Liver (tissue), 9 donors: ENCODE results near the gene SEMA3C. TPM values are rescaled to one million over a fixed set of nuclear protein-coding genes. Genes with fewer than 3 reads are reported as not detected.

Experiments used
- DNase-seq: peaks from one replicate; pipeline ENCODE4 v3.0.0-alpha.2; 2017; ENCODE audit warnings: low spot score
- H3K27ac ChIP-seq, 2 donors: one replicate each; pipeline ENCODE4 v1.7.0; 2013; ENCODE audit warnings: inconsistent platforms in 2 of 2, low read length in 2 of 2, control low read depth in 1 of 2, low read depth in 1 of 2, mild to moderate bottlenecking in 1 of 2
- H3K27me3 ChIP-seq, 4 donors: one replicate each; pipeline versions ENCODE4 v1.6.1 to v1.7.0; 2013; ENCODE audit warnings: low read length in 3 of 4, inconsistent platforms in 1 of 4, mild to moderate bottlenecking in 1 of 4, moderate library complexity in 1 of 4; ENCODE audit not compliant: control insufficient read depth in 4 of 4, insufficient read depth in 4 of 4
- H3K36me3 ChIP-seq, 4 donors: one replicate each; pipeline versions ENCODE4 v1.6.1 to v1.7.0; 2013; ENCODE audit warnings: low read length in 3 of 4, mild to moderate bottlenecking in 3 of 4, low read depth in 1 of 4, moderate library complexity in 1 of 4; ENCODE audit not compliant: control insufficient read depth in 4 of 4, insufficient read depth in 3 of 4
- H3K4me1 ChIP-seq, 4 donors: one replicate each; pipeline versions ENCODE4 v1.6.1 to v1.7.0; 2013; ENCODE audit warnings: low read length in 3 of 4, mild to moderate bottlenecking in 3 of 4, moderate library complexity in 1 of 4; ENCODE audit not compliant: control insufficient read depth in 4 of 4, insufficient read depth in 4 of 4
- H3K4me3 ChIP-seq, 3 donors: one replicate each; pipeline versions ENCODE4 v1.6.1 to v1.7.0; 2013; ENCODE audit warnings: low read length in 3 of 3, control low read depth in 1 of 3, low read depth in 1 of 3, mild to moderate bottlenecking in 1 of 3
- H3K9ac ChIP-seq, 2 donors: one replicate each; pipeline ENCODE4 v1.7.0; 2013; ENCODE audit warnings: low read length in 2 of 2, mild to moderate bottlenecking in 2 of 2, moderate library complexity in 2 of 2, control low read depth in 1 of 2, low read depth in 1 of 2
- H3K9me3 ChIP-seq, 4 donors: one replicate each; pipeline versions ENCODE4 v1.6.1 to v1.7.0; 2013; ENCODE audit warnings: low read length in 3 of 4; ENCODE audit not compliant: control insufficient read depth in 4 of 4
- CTCF ChIP-seq: fragments of 150-350 bp; IDR thresholded peaks from 2 replicates; pipeline ENCODE4 v1.5.1; 2017; ENCODE audit warnings: improper control_type of control experiment, low read depth, low read length; ENCODE audit not compliant: missing input control
- FOXA1 ChIP-seq: IDR thresholded peaks from 2 replicates; pipeline ENCODE4 v1.6.1; 2016; ENCODE audit warnings: antibody characterized with exemption
- FOXA2 ChIP-seq: IDR thresholded peaks from 2 replicates; pipeline ENCODE4 v1.6.1; 2016; ENCODE audit warnings: antibody characterized with exemption
- GABPA ChIP-seq, 2 donors: IDR thresholded peaks in 1 of 2; conservative IDR thresholded peaks in 1 of 2; 2 replicates each; pipeline ENCODE4 v1.6.1; 2016; ENCODE audit warnings: antibody characterized with exemption in 2 of 2, mild to moderate bottlenecking in 1 of 2, moderate library complexity in 1 of 2
- HNF4A ChIP-seq, 2 donors: conservative IDR thresholded peaks; 2 replicates each; pipeline ENCODE4 v1.6.1; 2016; ENCODE audit warnings: antibody characterized with exemption in 2 of 2, mild to moderate bottlenecking in 2 of 2
- HNF4G ChIP-seq: IDR thresholded peaks from 2 replicates; pipeline ENCODE4 v1.6.1; 2016; ENCODE audit warnings: antibody characterized with exemption
- MAX ChIP-seq: IDR thresholded peaks from 2 replicates; pipeline ENCODE4 v1.6.1; 2016; ENCODE audit warnings: antibody characterized with exemption
- NR2F2 ChIP-seq: IDR thresholded peaks from 2 replicates; pipeline ENCODE4 v1.6.1; 2016; ENCODE audit warnings: antibody characterized with exemption
- RAD21 ChIP-seq, 2 donors: IDR thresholded peaks; 2 replicates each; pipeline ENCODE4 v1.6.1; 2016; ENCODE audit warnings: antibody characterized with exemption in 2 of 2, mild to moderate bottlenecking in 2 of 2
- REST ChIP-seq: IDR thresholded peaks from 2 replicates; pipeline ENCODE4 v1.6.1; 2016; ENCODE audit warnings: antibody characterized with exemption, mild to moderate bottlenecking
- RXRA ChIP-seq, 2 donors: IDR thresholded peaks; 2 replicates each; pipeline ENCODE4 v1.6.1; 2017 to 2018; ENCODE audit warnings: antibody characterized with exemption in 2 of 2, mild to moderate bottlenecking in 1 of 2
- SP1 ChIP-seq: IDR thresholded peaks from 2 replicates; pipeline ENCODE4 v1.6.1; 2018; ENCODE audit warnings: antibody characterized with exemption, mild to moderate bottlenecking
- TAF1 ChIP-seq: conservative IDR thresholded peaks from 2 replicates; pipeline ENCODE4 v1.6.1; 2016; ENCODE audit warnings: antibody characterized with exemption, mild to moderate bottlenecking
- YY1 ChIP-seq: IDR thresholded peaks from 2 replicates; pipeline ENCODE4 v1.6.1; 2016; ENCODE audit warnings: antibody characterized with exemption, mild to moderate bottlenecking
- ZBTB33 ChIP-seq: IDR thresholded peaks from 2 replicates; pipeline ENCODE4 v1.6.1; 2016; ENCODE audit warnings: antibody characterized with exemption
- WGBS: extraction: QIAGEN DNeasy Blood & Tissue Kit; methylation state at CpG from one replicate; pipeline ENCODE4 v1.1.7; 2013; 5-methylcytosine and 5-hydroxymethylcytosine counted together
- polyA plus RNA-seq, 2 donors: library from polyadenylated mRNA; stranded (reverse) in 1 of 2; unstranded in 1 of 2; fragments of 200-250 nt in 1 of 2; fragments of >200 nt in 1 of 2; fragmentation: Nextera tagmentation in 1 of 2; extraction: Ambion mirVana in 1 of 2; gene quantifications; one replicate each; pipeline versions ENCODE4 v1.2.1 to v1.2.3, GENCODE V29; 2013 to 2015
- total RNA-seq, 2 donors: library from RNA; depleted of rRNA; stranded (reverse); fragments of >200 nt; gene quantifications; one replicate each; pipeline ENCODE4 v1.2.3, GENCODE V29; 2014
- donor health status: healthy.
- donor health status: healthy.
- donor health status: healthy.
- donor health status: healthy.
- donor health status: healthy.

The SEMA3C gene
- total and polyA plus RNA-seq, 4 donors, result 0.20 to 1.8 (median 0.64) TPM

- Histone ChIP-seq H3K27me3 (no peaks in the 10 kb centered on the region), H3K4me3 (no peak overlapping the region), H3K4me1 (no peaks in the 10 kb centered on the region), H3K9me3 (no peaks in the 10 kb centered on the region), H3K27ac (no peak overlapping the region), H3K36me3 (no peaks in the 10 kb centered on the region), H3K9ac (no peak overlapping the region)
- TF ChIP-seq YY1, result no peak
- TF ChIP-seq REST, result no peak
- TF ChIP-seq FOXA1, result no peak
- no peak for TF ChIP-seq RAD21 (IDR thresholded peaks at IDR 0.05)
- TF ChIP-seq FOXA2, result no peak
- no peak for TF ChIP-seq MAX
- 71% methylated on average over 3 of the region's 3 CpGs for WGBS
- no peak for DNase-seq
Measured at GRCh38 chr7:80726666-80727065, 192.2 kb downstream of the SEMA3C start.

GRCh38 chr7:80725181-80725611 lies 193.7 kb downstream of the SEMA3C start:
- no peaks in the 10 kb centered on the region for H3K9me3 ChIP-seq
- TF ChIP-seq SP1, result no peak
- no peak for TF ChIP-seq ZBTB33
- TF ChIP-seq REST, result no peak
- no peak for TF ChIP-seq RXRA (IDR thresholded peaks at IDR 0.05)
- no peak for TF ChIP-seq FOXA1
- no peak for TF ChIP-seq HNF4A (conservative IDR thresholded peaks at IDR 0.05)
- TF ChIP-seq NR2F2, result no peak
- no peak for TF ChIP-seq YY1
- TF ChIP-seq GABPA (IDR thresholded peaks at IDR 0.05 in 1 of 2, conservative IDR thresholded peaks at IDR 0.05 in 1 of 2), result no peak
- TF ChIP-seq HNF4G, result no peak
- TF ChIP-seq TAF1, result no peak
- no peak for TF ChIP-seq CTCF
- 76% methylated on average over 4 of the region's 4 CpGs for WGBS

More at GRCh38 chr7:80725181-80725611, 193.7 kb downstream of the SEMA3C start:
- DNase-seq, result no peak
- Histone ChIP-seq H3K27ac (no peak overlapping the region), H3K36me3 (no peaks in the 10 kb centered on the region), H3K27me3 (no peaks in the 10 kb centered on the region), H3K4me1 (no peaks in the 10 kb centered on the region), H3K9ac (no peak overlapping the region), H3K4me3 (no peak overlapping the region)
